Upper lobe of right lung (tissue), 1 donor: Measurements from ENCODE around the gene LRRFIP1. TPM values are rescaled to one million over a fixed set of nuclear protein-coding genes. Genes with fewer than 3 reads are reported as not detected.

ENCODE experiments used
- ATAC-seq: fragments of 200-7000 bp; cut with Tn5 transposase; one replicate; pipeline ENCODE4 v1.9.1; 2020; ENCODE audit warnings: mild to moderate bottlenecking, moderate library complexity
- DNase-seq: peaks from one replicate; pipeline ENCODE4 v3.0.0-alpha.2; 2020
- H3K27ac ChIP-seq: fragments of 200-600 bp; one replicate; pipeline ENCODE4 v1.8.0; 2022
- H3K27me3 ChIP-seq: fragments of 200-600 bp; one replicate; pipeline ENCODE4 v1.8.0; 2022; ENCODE audit warnings: mild to moderate bottlenecking
- H3K36me3 ChIP-seq: fragments of 200-600 bp; one replicate; pipeline ENCODE4 v1.8.0; 2022
- H3K4me1 ChIP-seq: fragments of 200-600 bp; one replicate; pipeline ENCODE4 v1.8.0; 2022
- H3K4me3 ChIP-seq: fragments of 200-600 bp; one replicate; pipeline ENCODE4 v1.8.0; 2022; ENCODE audit warnings: mild to moderate bottlenecking
- H3K9me3 ChIP-seq: fragments of 200-600 bp; one replicate; pipeline ENCODE4 v1.8.0; 2022
- CTCF ChIP-seq: fragments of 200-600 bp; IDR thresholded peaks from one replicate; pipeline ENCODE4 v1.8.0; 2022; ENCODE audit warnings: antibody characterized with exemption
- intact Hi-C: fragments of 100-400 bp; cut with DNase I; formaldehyde crosslinking; loops from one replicate; pipeline ENCODE4 v1.11.0; 2022
- total RNA-seq: library from RNA; stranded (reverse); fragmentation: NEBNext Ultra II Directional; extraction: Animal tissue kit (Norgen Biotek cat#: 25700); gene quantifications from one replicate; pipeline ENCODE4 v1.2.1, GENCODE V29; 2021
- donor health status: DM: no; HTN: yes; CAD: no; lungs with severe emphysema.

The LRRFIP1 gene
- total RNA-seq, 1 donor from 2014 or later, result 178 TPM

GRCh38 chr2:237596520-237597195 lies 30.7 kb upstream of the LRRFIP1 start:
- Histone ChIP-seq H3K27ac (no peak overlapping the region), H3K27me3 (no peaks in the 10 kb centered on the region), H3K4me1 (no peaks in the 10 kb centered on the region), H3K4me3 (no peak overlapping the region), H3K9me3 (no peaks in the 10 kb centered on the region), H3K36me3 (no peaks in the 10 kb centered on the region)
- intact Hi-C loops, result no loop called here
- no peak for ATAC-seq
- no peak for DNase-seq
- TF ChIP-seq CTCF, result no peak

GRCh38 chr2:237597196-237598145 lies 29.9 kb upstream of the LRRFIP1 start:
- DNase-seq, result no peak
- ATAC-seq, result no peak
- Histone ChIP-seq H3K27me3 (no peaks in the 10 kb centered on the region), H3K36me3 (no peaks in the 10 kb centered on the region), H3K27ac (no peak overlapping the region), H3K4me3 (no peak overlapping the region), H3K4me1 (no peaks in the 10 kb centered on the region), H3K9me3 (no peaks in the 10 kb centered on the region)
- TF ChIP-seq CTCF, result no peak
- intact Hi-C loops, result no loop called here

- Histone ChIP-seq H3K4me1 (peaks cover 5% of the 10 kb centered on the region), H3K27me3 (no peaks in the 10 kb centered on the region), H3K27ac (no peak overlapping the region), H3K36me3 (no peaks in the 10 kb centered on the region), H3K4me3 (no peak overlapping the region), H3K9me3 (no peaks in the 10 kb centered on the region)
- DNase-seq (no peak), ATAC-seq (no peak)
- intact Hi-C loops, result no loop called here
- no peak for TF ChIP-seq CTCF
Observed at GRCh38 chr2:237598468-237599208, 28.7 kb upstream of the LRRFIP1 start.

- intact Hi-C loops, result no loop called here
- Histone ChIP-seq H3K27me3 (no peaks in the 10 kb centered on the region), H3K9me3 (no peaks in the 10 kb centered on the region), H3K4me3 (peak overlapping the region; percentile 37), H3K36me3 (no peaks in the 10 kb centered on the region), H3K4me1 (peaks cover 12% of the 10 kb centered on the region), H3K27ac (peak overlapping the region; percentile 63)
- TF ChIP-seq CTCF, result no peak
- ATAC-seq, result no peak
- no peak for DNase-seq
Observed at GRCh38 chr2:237599465-237600110, 27.8 kb upstream of the LRRFIP1 start.

GRCh38 chr2:237600205-237600846 lies 27.1 kb upstream of the LRRFIP1 start:
- ATAC-seq, result peak; percentile 51
- Histone ChIP-seq H3K27ac (peak overlapping the region; percentile 63), H3K36me3 (no peaks in the 10 kb centered on the region), H3K4me1 (peaks cover 12% of the 10 kb centered on the region), H3K4me3 (peak overlapping the region; percentile 37), H3K27me3 (no peaks in the 10 kb centered on the region), H3K9me3 (no peaks in the 10 kb centered on the region)
- TF ChIP-seq CTCF, result peak; percentile 21
- intact Hi-C loops, result no loop called here
- no peak for DNase-seq
